GM18511 (cell line): Measurements from ENCODE around the gene ATL1.
"Not testable (repeated sequence)": the region's sequence is repeated elsewhere in the genome, so short reads cannot be mapped to it uniquely, and the experiment has no call there.

ENCODE experiments used
- ATAC-seq: cut with Tn5 transposase; IDR thresholded peaks from one replicate; pipeline ENCODE4 v1.9.1; 2021; ENCODE audit warnings: mild to moderate bottlenecking, moderate library complexity; ENCODE audit not compliant: unreplicated experiment

Gene ATL1

DNA sequence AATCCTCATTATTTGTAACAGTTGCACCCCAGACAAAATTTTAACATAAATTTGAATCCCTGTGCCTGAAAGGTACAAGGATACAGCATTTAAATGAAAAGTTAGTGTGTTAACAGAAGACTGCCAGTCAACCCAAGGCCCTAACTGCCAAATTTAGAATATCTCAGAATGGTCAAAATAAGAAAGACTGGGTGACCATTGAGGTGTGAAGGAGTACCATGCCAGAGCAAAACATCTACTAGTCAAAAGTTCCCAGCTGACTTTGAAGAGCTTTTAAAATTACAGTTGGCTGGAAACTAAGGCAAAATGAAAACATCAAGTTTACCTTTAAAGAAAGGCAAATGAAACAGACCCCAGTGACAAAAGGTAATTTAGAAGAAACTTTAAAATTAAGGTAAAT, 89.7 kb downstream of the ATL1 start:
- ATAC-seq: peak; percentile 60

DNA sequence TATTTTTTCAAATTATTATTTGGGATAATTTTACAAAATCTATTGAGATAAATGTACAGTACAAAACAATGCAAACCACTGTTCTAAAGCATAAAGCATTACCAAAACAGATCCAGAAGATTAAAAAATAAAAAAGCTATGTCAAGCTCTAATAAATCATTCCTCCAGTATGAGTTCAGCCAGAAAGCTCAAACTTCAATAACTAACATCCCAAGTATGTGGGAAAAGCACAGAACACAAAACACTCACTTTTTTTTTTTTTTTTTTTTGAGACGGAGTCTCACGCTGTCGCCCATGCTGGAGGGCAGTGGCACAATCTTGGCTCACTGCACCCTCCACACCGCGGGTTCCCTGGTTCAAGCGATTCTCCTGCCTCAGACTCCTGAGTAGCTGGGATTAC, 96.8 kb downstream of the ATL1 start:
- no peak for ATAC-seq

DNA sequence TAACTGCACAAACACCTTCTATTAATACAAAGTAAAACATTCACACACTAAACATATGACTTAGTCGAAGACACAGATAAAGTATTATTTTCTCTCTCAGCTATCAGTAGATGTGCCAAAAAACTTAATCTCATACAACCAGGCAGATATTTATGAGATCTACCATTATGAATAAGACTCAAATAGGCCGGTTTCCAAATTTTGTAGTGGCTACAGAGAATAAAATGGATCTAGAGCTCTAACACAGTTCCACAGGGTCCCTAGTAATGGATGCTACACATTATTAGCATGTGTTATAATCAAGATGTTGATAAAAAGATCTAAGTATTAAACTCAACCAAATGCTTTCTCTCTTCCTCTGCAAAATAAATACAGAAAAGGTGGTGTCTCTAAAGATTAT, 97.8 kb downstream of the ATL1 start:
- ATAC-seq: no peak

DNA sequence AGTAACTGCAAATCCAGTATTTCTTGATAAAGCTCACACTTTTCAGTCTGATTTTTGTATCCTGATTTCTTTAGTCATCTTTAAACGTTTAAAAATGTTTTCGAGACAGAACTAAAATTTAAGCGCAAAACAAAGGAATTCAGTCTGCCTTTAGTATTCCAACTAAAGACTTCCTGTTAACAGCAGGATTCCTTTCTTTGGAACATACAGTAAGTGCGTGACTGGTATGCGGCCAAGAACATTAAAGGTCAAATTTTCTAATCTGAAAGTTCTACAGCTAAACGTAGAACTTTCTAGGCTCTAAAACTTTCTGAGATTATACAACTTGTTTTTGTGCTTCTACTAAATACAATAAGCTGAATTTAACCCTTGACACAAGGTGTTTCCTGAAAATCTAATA, 98.3 kb downstream of the ATL1 start:
- ATAC-seq: no peak

GRCh38 chr14:50659327-50659974, 99.5 kb downstream of the ATL1 start:
- ATAC-seq: no peak

DNA sequence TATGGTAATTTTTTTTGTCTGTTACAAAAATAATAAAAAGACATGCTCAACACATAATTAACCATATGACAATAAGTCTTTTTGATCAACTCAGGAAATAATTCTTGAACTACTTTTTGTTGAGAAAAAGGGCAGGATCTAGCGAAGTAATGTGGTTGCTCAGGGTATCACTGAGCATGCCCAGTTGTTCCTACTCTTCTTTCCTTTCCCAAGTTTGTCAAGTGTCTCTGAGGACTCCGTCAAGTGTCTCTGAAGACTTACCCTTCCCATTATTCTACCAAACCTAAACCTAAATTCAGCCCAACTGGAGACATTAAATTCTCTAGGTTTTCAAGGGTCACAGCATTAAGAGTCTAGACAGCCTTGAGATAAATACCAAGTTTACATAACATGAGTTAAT, 104.6 kb downstream of the ATL1 start:
- not testable (repeated sequence) for ATAC-seq

- ATAC-seq: not testable (repeated sequence)
Measured at GRCh38 chr14:50665300-50665699, 105.4 kb downstream of the ATL1 start.

DNA sequence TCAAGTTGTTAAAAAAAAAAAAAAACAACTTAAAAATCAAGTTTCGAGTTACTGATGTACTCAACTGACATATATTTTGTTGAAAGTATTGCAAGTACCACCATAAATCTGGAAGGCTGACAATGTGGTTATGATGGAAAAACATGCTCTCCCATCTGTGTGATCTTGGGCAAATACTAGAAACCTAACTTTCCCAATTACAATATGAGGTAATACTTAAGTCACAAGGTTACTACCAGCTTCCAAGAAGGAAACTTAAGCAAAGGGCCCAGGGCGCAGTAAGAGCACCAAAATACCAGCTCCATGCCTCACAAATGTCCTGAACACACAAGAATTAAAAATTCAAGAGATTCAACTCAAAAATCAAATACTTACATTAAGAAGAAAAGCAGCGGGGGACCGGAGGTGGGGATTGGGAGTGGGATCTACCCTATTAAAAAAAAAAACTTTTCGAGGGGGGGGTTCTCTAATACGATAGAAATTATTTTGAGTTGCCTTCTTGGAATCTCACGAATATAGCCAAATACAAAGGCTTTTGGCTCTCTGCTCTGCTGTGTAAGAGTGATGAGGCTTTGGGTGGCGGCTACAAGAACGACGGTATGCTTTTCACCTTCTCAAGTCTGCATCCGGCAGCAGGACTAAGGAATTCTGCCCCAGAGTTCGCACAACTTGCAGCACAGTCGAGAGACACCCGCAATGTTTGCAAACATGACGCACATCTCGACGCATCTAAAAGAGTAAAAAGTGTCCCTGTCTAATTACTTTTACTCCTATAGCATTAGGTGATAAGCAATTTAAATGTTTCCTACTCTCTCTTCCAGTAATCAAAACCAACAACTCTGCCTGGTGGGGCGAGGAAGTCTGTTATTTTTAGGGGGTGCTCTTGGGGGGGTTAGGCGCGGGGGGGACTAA, 107.1 kb downstream of the ATL1 start:
- ATAC-seq: no peak

DNA sequence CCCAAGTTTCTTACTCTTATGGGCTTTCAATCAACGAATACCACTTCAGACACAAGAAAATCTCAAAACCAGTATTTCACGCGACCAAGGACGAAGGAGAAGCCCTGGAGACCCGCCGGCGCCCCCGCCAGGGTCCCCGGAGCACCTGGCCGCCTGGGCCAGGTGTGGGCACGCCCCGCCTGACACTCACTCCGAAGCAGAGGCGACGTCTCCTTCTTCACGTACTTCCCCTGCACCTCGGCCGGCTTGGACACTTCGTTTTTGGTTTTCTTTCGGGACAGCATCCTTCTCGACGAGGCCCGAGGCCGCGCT, 107.7 kb downstream of the ATL1 start:
- peak; percentile 70 for ATAC-seq

DNA sequence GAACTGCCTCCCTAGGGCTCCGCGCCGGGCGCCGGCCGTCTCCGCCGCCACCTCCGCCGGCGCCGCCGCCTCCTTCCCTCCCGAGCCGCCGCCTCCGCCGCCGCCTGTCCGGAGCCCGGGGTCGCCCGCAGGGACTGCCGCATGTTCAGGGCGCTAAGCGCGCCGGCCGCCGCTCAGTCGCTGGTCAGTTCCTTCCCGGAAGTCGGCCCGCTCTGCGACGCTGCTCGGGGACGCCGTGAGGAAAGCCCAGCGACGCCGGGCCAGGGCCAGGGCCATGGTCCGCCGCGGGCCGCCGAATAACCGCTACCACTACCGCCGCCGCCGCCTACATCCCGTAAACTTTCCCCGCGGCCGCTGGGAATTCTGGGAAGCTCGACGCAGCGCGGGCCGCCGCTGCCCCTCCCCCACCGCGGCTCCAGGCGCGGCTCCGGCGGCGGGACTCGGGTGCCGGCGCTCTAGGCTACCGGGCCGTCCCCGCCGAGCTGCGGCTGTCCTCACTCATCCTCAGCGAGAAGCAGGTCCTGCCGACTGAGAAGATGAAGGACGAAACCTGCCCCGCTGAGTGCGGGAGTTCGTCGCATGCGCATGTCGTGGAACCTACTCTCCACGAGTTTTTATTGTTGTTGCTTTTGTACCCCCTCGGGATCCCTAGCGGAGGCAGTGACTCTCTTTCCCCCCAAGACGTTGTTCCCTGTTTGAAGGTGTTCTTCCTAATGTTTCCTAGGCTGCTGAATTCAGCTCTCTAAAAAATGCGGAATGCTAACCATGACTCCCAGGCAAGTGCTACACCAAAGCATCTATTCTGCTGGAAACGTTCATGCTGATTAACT, 108.3 kb downstream of the ATL1 start, which contains the start of gene SAV1:
Gene SAV1, minus strand, starts transcription at position 311 of the 830 bp plus-strand sequence. CDS start 339 bp downstream, outside the sequence.
- peak; percentile 66 for ATAC-seq

GRCh38 chr14:50668826-50669143, 108.8 kb downstream of the ATL1 start:
- ATAC-seq: no peak

GRCh38 chr14:50669441-50669986, 109.6 kb downstream of the ATL1 start:
- ATAC-seq: no peak

DNA sequence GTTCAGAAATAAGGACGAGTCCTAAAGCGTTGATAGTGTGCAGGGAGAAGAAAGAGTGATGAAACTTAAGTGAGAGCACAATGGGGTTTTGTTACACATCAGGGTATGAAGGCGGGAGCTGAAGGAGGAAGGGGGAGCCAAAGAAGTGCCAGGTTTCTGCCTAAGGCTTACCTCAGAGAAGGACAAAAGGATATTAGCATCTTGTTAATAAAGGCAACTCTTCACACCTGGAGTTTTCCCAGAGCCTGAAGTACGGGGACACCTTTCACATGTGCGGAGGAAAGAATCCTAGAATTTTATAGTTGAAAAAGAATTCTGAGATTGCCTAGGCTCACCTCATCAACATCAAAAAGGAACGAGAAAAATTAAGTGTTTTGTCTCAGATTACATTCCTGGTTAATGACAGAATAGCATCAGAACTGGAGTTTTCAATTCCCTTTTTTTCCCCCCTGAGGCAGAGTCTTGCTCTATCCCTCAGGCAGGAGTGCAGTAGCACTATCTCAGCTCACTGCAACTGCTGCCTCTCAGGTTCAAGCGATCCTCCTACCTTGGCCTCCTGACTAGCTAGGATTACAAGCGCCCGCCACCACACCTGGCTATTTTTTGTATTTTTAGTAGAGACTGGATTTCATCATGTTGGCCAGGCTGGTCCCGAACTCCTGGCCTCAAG, 110.4 kb downstream of the ATL1 start:
- no peak for ATAC-seq

DNA sequence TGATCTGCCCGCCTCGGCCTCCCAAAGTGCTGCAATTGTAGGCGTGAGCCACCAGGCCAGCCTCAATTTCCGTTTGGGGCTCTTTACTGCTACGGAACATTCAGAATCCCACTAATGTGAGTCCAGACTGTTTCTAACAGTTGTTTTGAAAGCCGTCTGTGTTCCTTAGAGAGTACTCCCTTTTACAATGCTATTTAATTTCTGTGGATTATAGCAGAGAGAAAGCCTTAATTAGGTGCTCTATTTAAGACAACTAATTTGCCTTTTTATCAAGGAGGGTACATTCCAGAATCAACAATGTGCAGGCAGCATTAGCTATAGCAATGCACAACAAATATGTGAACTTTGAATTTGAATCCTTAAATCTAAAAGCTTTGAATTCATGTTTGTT, 110.9 kb downstream of the ATL1 start:
- no peak for ATAC-seq

DNA sequence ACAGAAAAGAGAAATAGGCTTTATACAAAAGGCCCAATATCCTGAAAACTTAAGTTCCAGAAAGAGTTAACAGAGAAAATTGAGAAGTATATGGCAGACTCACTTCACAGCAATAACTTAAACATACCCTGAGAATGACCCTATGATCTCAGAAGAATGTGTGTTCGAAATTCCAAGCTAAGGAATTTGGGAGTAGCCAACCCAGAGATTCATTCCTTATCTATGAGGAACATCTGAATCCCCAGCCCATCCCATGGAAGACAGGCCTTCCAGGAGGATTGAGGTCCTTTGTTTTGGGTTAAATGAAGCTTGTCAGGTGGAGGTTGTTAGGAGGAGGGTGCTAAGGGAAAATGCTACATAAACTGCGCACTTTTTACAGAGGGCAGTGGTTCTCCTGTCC, 115.7 kb downstream of the ATL1 start:
- ATAC-seq: no peak

- ATAC-seq: peak; percentile 59
Measured at GRCh38 chr14:50676814-50677516, 117.0 kb downstream of the ATL1 start.

DNA sequence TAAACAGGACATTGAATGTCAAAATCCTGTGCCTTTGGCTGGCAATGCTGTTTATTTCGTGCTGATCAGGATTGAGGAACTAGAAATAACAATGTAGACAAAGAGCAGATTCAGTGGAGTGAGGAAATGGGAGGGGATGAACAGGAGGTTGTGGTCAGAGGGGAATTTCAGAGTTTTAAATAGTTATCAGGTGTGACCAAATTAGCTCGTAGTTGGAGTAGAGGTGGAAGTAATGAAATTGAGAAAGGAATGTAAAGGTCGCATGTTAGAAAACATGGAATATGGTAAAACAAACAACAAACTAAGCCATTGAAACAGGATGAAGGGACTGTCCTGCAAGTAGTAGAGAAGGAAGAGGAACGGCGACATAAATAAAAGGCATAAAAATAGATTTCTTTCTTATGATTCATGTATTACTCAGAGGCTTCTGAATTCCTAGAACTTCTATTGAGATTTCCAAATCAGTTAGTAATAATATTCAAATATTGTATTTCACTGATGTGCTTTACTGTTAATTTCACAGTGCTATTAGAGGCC, 117.7 kb downstream of the ATL1 start:
- peak; percentile 63 for ATAC-seq

GRCh38 chr14:50678163-50678562, 118.2 kb downstream of the ATL1 start:
- no peak for ATAC-seq

DNA sequence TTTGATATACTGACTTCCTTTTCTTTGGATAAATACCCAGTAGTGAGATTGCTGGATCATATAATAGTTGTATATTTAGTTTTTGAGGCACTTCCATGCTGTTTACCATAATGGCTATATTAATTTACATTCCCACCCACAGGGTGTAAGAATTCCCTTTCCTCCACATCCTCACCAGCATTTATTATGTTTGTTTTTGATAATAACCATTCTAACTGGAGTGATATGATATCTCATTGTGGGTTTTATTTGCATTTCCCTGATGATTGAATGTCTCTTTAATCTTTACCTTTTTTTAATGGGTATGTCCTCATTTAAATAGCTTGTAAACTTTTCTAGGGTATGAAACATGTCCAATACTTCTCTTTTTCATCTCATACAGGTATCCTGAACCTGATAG, 119.7 kb downstream of the ATL1 start:
- ATAC-seq: no peak
